GM12873 (cell line): ENCODE data around the gene CCL4.
A peak's percentile ranks its signal among the peaks of the same experiment; 100 is the strongest.

ENCODE experiments used
- TF ChIP-seq, protein P1 (sequence below): IDR thresholded peaks from 2 replicates; pipeline ENCODE4 v1.5.1; 2012; ENCODE audit warnings: low read depth, mild to moderate bottlenecking, moderate library complexity, low read length, control low read depth; ENCODE audit not compliant: insufficient read depth; ENCODE audit errors: missing control alignments

The CCL4 gene

DNA sequence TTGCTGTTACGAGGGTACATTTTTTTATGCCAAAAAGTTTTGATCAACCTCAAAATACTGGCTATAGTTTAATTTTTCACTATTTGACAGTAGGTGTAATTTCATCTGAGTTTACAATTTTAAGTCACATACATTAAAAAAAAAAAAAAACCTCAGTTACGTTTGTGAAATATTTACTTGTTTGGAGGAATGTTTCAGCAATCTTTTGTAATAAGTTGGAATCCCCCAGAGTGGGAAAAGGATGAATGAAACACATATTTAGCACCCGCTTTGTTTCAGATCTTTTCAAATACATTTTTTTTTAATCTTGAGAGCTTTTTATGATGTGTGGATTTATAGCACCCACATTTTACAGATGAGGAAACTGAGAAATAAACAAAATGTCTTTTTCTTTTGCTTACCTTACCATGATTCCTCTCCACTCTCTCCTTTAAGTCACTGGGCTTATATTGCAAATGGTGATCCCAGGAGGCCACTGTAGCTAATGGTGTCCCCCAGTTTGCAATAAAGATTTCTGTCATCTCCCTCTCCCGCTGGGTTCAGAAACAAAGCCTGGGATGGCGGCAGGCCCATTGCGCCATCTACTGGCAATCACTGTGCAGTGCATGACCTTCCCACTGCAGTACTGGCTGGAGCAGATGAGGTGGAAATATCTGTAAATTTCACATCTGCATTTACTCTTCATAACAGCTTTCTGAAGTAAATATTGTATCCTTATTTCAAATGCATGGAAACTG, 45.1 kb downstream of the CCL4 start:
- TF ChIP-seq, protein P1, sequence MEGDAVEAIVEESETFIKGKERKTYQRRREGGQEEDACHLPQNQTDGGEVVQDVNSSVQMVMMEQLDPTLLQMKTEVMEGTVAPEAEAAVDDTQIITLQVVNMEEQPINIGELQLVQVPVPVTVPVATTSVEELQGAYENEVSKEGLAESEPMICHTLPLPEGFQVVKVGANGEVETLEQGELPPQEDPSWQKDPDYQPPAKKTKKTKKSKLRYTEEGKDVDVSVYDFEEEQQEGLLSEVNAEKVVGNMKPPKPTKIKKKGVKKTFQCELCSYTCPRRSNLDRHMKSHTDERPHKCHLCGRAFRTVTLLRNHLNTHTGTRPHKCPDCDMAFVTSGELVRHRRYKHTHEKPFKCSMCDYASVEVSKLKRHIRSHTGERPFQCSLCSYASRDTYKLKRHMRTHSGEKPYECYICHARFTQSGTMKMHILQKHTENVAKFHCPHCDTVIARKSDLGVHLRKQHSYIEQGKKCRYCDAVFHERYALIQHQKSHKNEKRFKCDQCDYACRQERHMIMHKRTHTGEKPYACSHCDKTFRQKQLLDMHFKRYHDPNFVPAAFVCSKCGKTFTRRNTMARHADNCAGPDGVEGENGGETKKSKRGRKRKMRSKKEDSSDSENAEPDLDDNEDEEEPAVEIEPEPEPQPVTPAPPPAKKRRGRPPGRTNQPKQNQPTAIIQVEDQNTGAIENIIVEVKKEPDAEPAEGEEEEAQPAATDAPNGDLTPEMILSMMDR: peak; percentile 99

DNA sequence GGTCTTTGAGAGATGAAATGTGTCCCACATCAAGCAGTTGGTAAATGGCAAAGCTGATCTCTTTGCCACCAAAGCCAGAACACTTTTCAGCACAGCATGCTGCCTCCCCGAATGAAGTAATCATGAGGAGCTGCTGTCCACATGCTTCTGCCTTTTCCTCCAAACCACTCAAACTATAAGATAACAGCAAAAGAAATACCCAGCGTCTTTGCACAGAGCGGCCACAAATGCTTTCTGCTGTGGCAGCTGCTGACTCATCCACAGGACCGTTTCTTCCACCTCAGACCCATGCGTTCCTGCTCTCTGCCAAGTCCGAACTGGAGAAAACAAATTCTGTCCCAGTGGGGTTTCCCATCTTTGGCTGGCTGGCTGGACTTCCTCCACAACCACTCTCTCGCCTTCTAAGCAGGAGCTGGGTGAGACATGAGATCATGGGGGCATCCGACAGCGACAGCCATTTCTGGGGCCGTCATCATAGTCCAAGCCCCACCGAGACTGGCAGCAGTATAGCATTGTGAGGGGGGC, 45.7 kb downstream of the CCL4 start:
- TF ChIP-seq, protein P1: no peak

- TF ChIP-seq, protein P1: no peak
These were observed 48.4 kb downstream of the CCL4 start for GRCh38 chr17:36151891-36152638.

- TF ChIP-seq, protein P1: peak; percentile 30
These were observed 49.1 kb downstream of the CCL4 start for GRCh38 chr17:36152639-36153120.

DNA sequence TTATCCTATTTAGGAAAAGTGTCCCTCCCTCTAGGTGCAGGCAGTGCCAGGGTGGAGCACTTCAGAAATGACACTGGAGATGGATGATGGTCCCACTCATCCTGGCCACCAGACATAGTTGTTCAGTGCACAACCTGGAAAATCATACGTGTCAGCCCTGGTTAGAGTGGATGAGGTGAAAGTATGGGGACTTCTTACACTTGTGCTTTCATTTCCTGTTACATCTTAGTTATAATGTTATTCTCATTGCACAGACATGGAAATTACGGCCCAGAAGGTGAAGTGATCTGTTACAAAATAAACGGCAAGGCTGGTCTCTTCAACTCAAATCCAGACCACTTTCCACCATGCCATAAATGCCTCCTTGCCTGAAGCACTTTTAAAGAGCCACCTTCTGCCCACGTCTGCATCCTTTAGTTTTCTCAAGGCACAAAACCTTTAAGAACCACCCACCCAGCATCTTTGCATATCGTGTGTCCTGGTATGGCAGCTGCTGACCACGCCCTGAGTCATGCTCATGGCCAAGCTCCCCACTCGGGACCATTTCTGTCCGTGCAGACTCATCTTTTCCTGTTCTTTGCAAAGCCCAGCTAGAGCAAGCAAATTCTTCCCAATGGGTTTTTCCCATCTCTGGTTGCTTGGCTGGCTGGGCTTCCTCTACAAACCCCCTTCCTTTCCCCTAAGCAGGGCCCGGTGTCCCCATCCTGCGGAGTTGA, 50.4 kb downstream of the CCL4 start:
- TF ChIP-seq, protein P1: no peak
